HEK293 (cell line): ENCODE measurements around the gene CAMK2G.

ENCODE experiments used
- SP2 ChIP-seq: fragments of 450-650 bp; formaldehyde crosslinking; IDR thresholded peaks from 2 replicates; pipeline ENCODE4 v1.5.1; 2016; ENCODE audit warnings: missing biosample characterization, missing genetic modification characterization
- ZFP3 ChIP-seq: fragments of 450-650 bp; formaldehyde crosslinking; IDR thresholded peaks from 2 replicates; pipeline ENCODE4 v1.5.1; 2016; ENCODE audit warnings: low read depth, missing biosample characterization, missing genetic modification characterization
- ZNF10 ChIP-seq: fragments of 450-650 bp; formaldehyde crosslinking; IDR thresholded peaks from 2 replicates; pipeline ENCODE4 v1.5.1; 2017; ENCODE audit warnings: missing biosample characterization, missing genetic modification characterization
- ZNF138 ChIP-seq: fragments of 450-650 bp; formaldehyde crosslinking; IDR thresholded peaks from 2 replicates; pipeline ENCODE4 v1.5.1; 2016; ENCODE audit warnings: missing biosample characterization, missing genetic modification characterization, borderline replicate concordance
- ZNF24 ChIP-seq: fragments of 450-650 bp; formaldehyde crosslinking; IDR thresholded peaks from 2 replicates; pipeline ENCODE4 v1.5.1; 2016; ENCODE audit warnings: missing biosample characterization, missing genetic modification characterization
- ZNF510 ChIP-seq: fragments of 450-650 bp; formaldehyde crosslinking; IDR thresholded peaks from 2 replicates; pipeline ENCODE4 v1.5.1; 2018; ENCODE audit warnings: mild to moderate bottlenecking, missing genetic modification characterization, missing biosample characterization; ENCODE audit not compliant: insufficient replicate concordance
- TF ChIP-seq, protein P1 (sequence below): fragments of 450-650 bp; formaldehyde crosslinking; IDR thresholded peaks from 2 replicates; pipeline ENCODE4 v1.5.1; 2016; ENCODE audit warnings: missing biosample characterization, missing genetic modification characterization

DNA sequence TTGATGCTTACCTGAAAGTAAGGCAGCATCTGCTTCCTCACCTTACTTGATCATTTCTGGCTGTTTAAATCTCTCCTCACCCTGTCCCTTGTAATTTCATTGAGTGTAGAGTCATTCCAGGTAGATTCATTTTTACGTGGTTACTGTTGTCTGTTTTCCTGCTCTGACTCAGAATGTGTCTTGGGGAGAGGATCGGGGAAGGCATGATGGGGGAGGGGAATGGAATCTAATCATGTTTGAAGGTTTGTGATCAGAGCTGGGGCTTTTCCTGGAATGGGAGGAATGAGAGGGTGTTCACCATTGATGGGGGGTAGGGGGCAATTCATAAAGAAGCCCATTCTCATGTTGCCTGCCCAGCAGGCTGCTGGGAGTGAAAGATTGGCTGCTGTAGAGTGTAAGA, 111.4 kb downstream of the CAMK2G start:
- no peak for TF ChIP-seq ZNF138 (tag by site-specific recombination)
- no peak for TF ChIP-seq ZFP3 (tag by site-specific recombination)
- no peak for TF ChIP-seq ZNF10 (tag by site-specific recombination)
- TF ChIP-seq ZNF24 (tag by site-specific recombination), result no peak
- TF ChIP-seq, protein P1, sequence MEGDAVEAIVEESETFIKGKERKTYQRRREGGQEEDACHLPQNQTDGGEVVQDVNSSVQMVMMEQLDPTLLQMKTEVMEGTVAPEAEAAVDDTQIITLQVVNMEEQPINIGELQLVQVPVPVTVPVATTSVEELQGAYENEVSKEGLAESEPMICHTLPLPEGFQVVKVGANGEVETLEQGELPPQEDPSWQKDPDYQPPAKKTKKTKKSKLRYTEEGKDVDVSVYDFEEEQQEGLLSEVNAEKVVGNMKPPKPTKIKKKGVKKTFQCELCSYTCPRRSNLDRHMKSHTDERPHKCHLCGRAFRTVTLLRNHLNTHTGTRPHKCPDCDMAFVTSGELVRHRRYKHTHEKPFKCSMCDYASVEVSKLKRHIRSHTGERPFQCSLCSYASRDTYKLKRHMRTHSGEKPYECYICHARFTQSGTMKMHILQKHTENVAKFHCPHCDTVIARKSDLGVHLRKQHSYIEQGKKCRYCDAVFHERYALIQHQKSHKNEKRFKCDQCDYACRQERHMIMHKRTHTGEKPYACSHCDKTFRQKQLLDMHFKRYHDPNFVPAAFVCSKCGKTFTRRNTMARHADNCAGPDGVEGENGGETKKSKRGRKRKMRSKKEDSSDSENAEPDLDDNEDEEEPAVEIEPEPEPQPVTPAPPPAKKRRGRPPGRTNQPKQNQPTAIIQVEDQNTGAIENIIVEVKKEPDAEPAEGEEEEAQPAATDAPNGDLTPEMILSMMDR, result no peak
- no peak for TF ChIP-seq SP2
- TF ChIP-seq ZNF510 (tag by site-specific recombination), result no peak
